Mucosa of rectum (tissue), 2 donors: ENCODE data around the gene NELL1.

Experiments used
- H3K27ac ChIP-seq, 2 donors: one replicate each; pipeline ENCODE4 v1.7.0; 2013; ENCODE audit warnings: inconsistent platforms in 2 of 2, low read depth in 2 of 2, low read length in 2 of 2
- H3K27me3 ChIP-seq, 2 donors: one replicate each; pipeline ENCODE4 v1.7.0; 2013; ENCODE audit warnings: low read length in 2 of 2; ENCODE audit not compliant: control insufficient read depth in 2 of 2, insufficient read depth in 2 of 2
- H3K36me3 ChIP-seq, 2 donors: one replicate each; pipeline ENCODE4 v1.7.0; 2013; ENCODE audit warnings: low read length in 2 of 2; ENCODE audit not compliant: control insufficient read depth in 2 of 2, insufficient read depth in 2 of 2
- H3K4me1 ChIP-seq, 2 donors: one replicate each; pipeline ENCODE4 v1.7.0; 2013; ENCODE audit warnings: low read length in 2 of 2, mild to moderate bottlenecking in 1 of 2; ENCODE audit not compliant: control insufficient read depth in 2 of 2, insufficient read depth in 2 of 2
- H3K4me3 ChIP-seq, 2 donors: one replicate each; pipeline ENCODE4 v1.7.0; 2013; ENCODE audit warnings: low read length in 2 of 2
- H3K9ac ChIP-seq, 2 donors: one replicate each; pipeline ENCODE4 v1.7.0; 2013; ENCODE audit warnings: low read length in 2 of 2, low read depth in 1 of 2, mild to moderate bottlenecking in 1 of 2
- H3K9me3 ChIP-seq, 2 donors: one replicate each; pipeline ENCODE4 v1.7.0; 2013; ENCODE audit warnings: low read length in 2 of 2; ENCODE audit not compliant: control insufficient read depth in 2 of 2
- donor health status: healthy.
- donor health status: Normal muscosa, but diverticular disease.

The NELL1 gene

GRCh38 chr11:21402274-21402673 lies 732.9 kb downstream of the NELL1 start:
- H3K9ac ChIP-seq, result no peak overlapping the region
- no peaks in the 10 kb centered on the region for H3K36me3 ChIP-seq
- no peaks in the 10 kb centered on the region for H3K27me3 ChIP-seq
- no peak overlapping the region for H3K4me3 ChIP-seq
- H3K4me1 ChIP-seq, result no peaks in the 10 kb centered on the region
- no peaks in the 10 kb centered on the region for H3K9me3 ChIP-seq
- H3K27ac ChIP-seq, result no peak overlapping the region

GRCh38 chr11:21403069-21403468 lies 733.7 kb downstream of the NELL1 start:
- H3K27ac ChIP-seq, result no peak overlapping the region
- H3K4me3 ChIP-seq, result no peak overlapping the region
- H3K36me3 ChIP-seq, result no peaks in the 10 kb centered on the region
- H3K9me3 ChIP-seq, result no peaks in the 10 kb centered on the region
- H3K4me1 ChIP-seq, result no peaks in the 10 kb centered on the region
- no peaks in the 10 kb centered on the region for H3K27me3 ChIP-seq
- no peak overlapping the region for H3K9ac ChIP-seq

GRCh38 chr11:21405422-21405821 lies 736.0 kb downstream of the NELL1 start:
- no peaks in the 10 kb centered on the region for H3K4me1 ChIP-seq
- no peaks in the 10 kb centered on the region for H3K27me3 ChIP-seq
- no peaks in the 10 kb centered on the region for H3K36me3 ChIP-seq
- no peak overlapping the region for H3K4me3 ChIP-seq
- no peak overlapping the region for H3K9ac ChIP-seq
- H3K9me3 ChIP-seq, result no peaks in the 10 kb centered on the region
- H3K27ac ChIP-seq, result no peak overlapping the region

- Histone ChIP-seq H3K4me3 (no peak overlapping the region), H3K27ac (no peak overlapping the region), H3K36me3 (no peaks in the 10 kb centered on the region), H3K27me3 (no peaks in the 10 kb centered on the region), H3K9ac (no peak overlapping the region), H3K4me1 (no peaks in the 10 kb centered on the region), H3K9me3 (peaks cover 0 to 2% of the 10 kb centered on the region in 2 donors)
Observed at GRCh38 chr11:21410513-21410912, 741.1 kb downstream of the NELL1 start.

GRCh38 chr11:21411104-21411503 lies 741.7 kb downstream of the NELL1 start:
- Histone ChIP-seq H3K36me3 (no peaks in the 10 kb centered on the region), H3K27me3 (no peaks in the 10 kb centered on the region), H3K4me1 (no peaks in the 10 kb centered on the region), H3K4me3 (no peak overlapping the region), H3K27ac (no peak overlapping the region), H3K9ac (no peak overlapping the region), H3K9me3 (peaks cover 0 to 2% of the 10 kb centered on the region in 2 donors)

- Histone ChIP-seq H3K9ac (no peak overlapping the region), H3K9me3 (peaks cover 0 to 2% of the 10 kb centered on the region in 2 donors), H3K27ac (no peak overlapping the region), H3K27me3 (no peaks in the 10 kb centered on the region), H3K36me3 (no peaks in the 10 kb centered on the region), H3K4me1 (no peaks in the 10 kb centered on the region), H3K4me3 (no peak overlapping the region)
Observed at GRCh38 chr11:21411597-21411996, 742.2 kb downstream of the NELL1 start.

GRCh38 chr11:21412652-21413383 lies 743.4 kb downstream of the NELL1 start:
- Histone ChIP-seq H3K36me3 (no peaks in the 10 kb centered on the region), H3K27me3 (no peaks in the 10 kb centered on the region), H3K9me3 (peaks cover 0 to 2% of the 10 kb centered on the region in 2 donors), H3K27ac (no peak overlapping the region), H3K9ac (no peak overlapping the region), H3K4me3 (no peak overlapping the region), H3K4me1 (no peaks in the 10 kb centered on the region)

GRCh38 chr11:21414953-21415352 lies 745.6 kb downstream of the NELL1 start:
- H3K9me3 ChIP-seq, result peaks cover 0 to 2% of the 10 kb centered on the region in 2 donors
- no peaks in the 10 kb centered on the region for H3K27me3 ChIP-seq
- H3K9ac ChIP-seq, result no peak overlapping the region
- no peaks in the 10 kb centered on the region for H3K36me3 ChIP-seq
- H3K27ac ChIP-seq, result no peak overlapping the region
- H3K4me3 ChIP-seq, result no peak overlapping the region
- H3K4me1 ChIP-seq, result no peaks in the 10 kb centered on the region

- no peaks in the 10 kb centered on the region for H3K36me3 ChIP-seq
- H3K9me3 ChIP-seq, result peaks cover 0 to 2% of the 10 kb centered on the region in 2 donors
- no peak overlapping the region for H3K9ac ChIP-seq
- H3K27ac ChIP-seq, result no peak overlapping the region
- H3K27me3 ChIP-seq, result no peaks in the 10 kb centered on the region
- H3K4me3 ChIP-seq, result no peak overlapping the region
- H3K4me1 ChIP-seq, result no peaks in the 10 kb centered on the region
Observed at GRCh38 chr11:21415606-21416005, 746.2 kb downstream of the NELL1 start.

- no peak overlapping the region for H3K4me3 ChIP-seq
- H3K27ac ChIP-seq, result no peak overlapping the region
- H3K9ac ChIP-seq, result no peak overlapping the region
- H3K9me3 ChIP-seq, result no peaks in the 10 kb centered on the region
- no peaks in the 10 kb centered on the region for H3K27me3 ChIP-seq
- no peaks in the 10 kb centered on the region for H3K4me1 ChIP-seq
- no peaks in the 10 kb centered on the region for H3K36me3 ChIP-seq
Observed at GRCh38 chr11:21421711-21422329, 752.4 kb downstream of the NELL1 start.
